GM18508 (cell line): Measurements from ENCODE around the gene RALGDS.
"Not testable (repeated sequence)": the region's sequence is repeated elsewhere in the genome, so short reads cannot be mapped to it uniquely, and the experiment has no call there.

ENCODE experiments used
- ATAC-seq: cut with Tn5 transposase; IDR thresholded peaks from one replicate; pipeline ENCODE4 v1.9.1; 2021; ENCODE audit warnings: moderate number of reproducible peaks; ENCODE audit not compliant: insufficient read depth, unreplicated experiment

RALGDS gene

DNA sequence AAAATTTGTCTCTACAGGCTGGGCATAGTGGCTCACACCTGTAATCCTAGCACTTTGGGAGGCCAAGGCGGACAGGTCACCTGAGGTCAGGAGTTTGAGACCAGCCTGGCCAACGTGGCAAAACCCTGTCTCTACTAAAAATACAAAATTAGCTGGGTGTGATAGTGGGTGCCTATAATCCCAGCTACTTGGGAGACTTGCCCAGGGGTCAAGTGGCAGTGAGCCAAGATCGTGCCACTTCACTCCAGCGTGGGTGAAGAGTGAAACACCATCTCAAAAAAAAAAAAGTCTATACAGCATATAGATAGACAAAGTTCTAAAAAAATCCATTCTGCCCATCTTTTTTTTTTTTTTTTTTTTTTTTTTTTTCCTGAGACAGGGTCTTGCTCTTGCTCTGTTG is 26.7 kb downstream of the RALGDS start:
- ATAC-seq, result not testable (repeated sequence)

DNA sequence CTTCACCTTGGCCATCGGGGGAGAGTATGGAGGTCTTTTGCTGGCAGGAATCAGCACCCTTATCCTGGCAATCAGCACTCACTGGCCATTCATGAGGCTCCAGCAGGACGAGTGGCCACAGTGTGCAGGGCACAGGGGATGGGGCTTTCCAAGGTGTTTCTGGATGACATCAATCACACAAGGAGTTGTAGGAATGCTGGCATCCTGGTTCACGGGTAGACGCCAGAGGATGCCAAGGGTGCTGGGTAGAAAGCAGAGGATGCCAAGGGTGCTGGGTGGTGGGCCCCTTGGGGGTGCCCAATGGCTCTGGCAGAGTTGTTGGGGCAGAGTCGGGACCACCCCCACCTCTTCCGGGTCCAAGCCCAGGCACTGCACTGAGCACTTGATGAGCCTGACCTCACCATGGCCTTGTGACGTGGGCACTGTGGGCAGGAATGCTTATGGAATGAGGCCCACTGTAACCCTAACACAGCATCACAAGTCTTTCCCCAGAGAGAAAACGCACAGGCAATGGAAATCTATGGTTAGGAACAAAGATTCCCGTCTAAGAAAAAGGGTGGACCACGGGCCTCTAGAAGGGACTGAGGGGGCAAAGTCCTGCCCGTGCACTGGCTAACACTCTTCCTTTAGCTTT is 30.2 kb downstream of the RALGDS start:
- no peak for ATAC-seq

DNA sequence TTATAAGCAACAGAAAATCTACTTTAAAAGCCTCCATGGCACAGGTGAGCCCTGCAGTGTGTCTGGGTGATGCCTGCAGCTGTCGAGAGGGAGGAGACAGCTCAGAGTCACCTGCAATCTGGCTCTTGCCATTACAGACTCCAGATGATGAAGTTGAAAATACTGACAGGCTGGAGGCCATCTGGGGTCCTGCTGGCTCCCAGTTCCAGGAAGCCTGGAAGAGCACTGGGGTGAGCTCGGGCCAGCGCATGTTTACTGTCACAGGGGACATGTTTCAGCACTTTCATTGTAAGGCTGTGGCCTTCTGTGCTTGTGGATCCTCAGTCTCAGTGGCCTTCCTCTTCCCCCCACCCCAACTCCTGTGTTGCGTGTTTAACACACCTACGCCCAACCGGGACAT is 30.9 kb downstream of the RALGDS start:
- no peak for ATAC-seq

- no peak for ATAC-seq
Measured at GRCh38 chr9:133089271-133089671, 31.8 kb downstream of the RALGDS start.

DNA sequence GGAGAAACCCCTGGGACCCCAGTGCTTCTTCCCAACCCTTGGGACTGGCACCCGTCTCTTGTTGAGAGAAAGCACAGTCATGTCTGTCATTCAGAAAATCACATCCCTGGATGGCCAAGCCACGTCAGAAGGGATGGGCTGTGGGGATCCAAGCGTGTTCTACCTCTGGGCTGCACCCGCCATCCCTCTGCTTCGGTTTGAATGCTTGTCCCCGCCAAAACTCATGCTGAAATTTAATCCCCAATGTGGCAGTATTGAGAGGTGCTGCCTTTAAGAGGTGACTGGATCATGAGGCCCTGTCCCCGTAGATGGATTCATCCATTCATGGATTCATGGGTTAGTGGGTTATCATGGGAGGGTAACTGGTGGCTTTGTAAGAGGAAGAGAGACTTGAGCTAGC is 32.3 kb downstream of the RALGDS start:
- no peak for ATAC-seq

DNA sequence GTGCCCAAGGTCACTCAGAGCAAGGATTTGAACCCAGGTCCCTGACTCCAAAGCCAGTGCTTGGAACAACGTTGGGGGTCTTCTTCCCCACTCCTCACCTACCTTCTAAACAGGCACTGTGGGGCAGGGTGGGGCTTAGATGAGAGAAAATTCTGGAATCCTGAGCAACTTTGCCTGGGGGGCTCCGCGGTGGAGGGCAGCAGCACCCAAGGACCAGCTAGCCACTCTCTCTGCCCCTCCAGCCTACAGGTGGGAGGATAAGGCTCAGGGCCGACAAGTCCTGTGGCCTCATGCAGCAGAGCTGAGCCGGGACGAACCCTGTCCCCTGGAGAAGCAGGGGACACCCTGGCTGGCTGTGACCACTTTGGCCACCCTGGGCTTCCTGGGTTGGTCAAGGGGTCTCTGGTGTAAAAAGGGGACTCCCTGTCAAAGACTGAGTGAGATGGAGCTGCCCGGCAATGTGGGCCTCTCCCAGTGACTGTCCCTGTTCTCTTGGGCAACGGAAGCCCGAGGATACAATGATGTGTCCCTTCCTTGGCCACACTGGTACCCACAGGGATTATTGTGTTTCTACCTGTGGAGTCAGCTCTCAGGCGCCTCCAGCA is 32.8 kb downstream of the RALGDS start:
- ATAC-seq, result no peak

- ATAC-seq, result no peak
Measured at GRCh38 chr9:133087429-133088145, 33.5 kb downstream of the RALGDS start.

DNA sequence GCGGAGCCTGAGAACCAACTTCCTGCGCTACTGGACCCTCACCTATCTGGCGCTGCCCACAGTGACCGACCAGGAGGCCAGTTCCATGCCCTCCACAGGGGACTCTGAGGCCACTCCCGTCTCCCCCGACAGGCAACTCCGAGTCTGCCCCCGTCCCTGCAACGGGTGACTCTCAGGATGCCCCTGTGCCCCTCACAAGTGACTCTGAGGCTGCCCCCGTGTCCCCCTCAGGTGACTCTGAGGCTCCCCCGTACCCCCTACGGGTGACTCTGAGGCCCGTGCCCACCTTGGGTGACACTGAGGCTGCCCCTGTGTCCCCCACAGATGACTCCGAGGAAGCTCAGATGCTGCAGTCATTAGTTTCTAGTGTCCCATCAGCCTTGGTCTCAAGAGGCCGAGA is 34.1 kb downstream of the RALGDS start:
- ATAC-seq, result no peak

DNA sequence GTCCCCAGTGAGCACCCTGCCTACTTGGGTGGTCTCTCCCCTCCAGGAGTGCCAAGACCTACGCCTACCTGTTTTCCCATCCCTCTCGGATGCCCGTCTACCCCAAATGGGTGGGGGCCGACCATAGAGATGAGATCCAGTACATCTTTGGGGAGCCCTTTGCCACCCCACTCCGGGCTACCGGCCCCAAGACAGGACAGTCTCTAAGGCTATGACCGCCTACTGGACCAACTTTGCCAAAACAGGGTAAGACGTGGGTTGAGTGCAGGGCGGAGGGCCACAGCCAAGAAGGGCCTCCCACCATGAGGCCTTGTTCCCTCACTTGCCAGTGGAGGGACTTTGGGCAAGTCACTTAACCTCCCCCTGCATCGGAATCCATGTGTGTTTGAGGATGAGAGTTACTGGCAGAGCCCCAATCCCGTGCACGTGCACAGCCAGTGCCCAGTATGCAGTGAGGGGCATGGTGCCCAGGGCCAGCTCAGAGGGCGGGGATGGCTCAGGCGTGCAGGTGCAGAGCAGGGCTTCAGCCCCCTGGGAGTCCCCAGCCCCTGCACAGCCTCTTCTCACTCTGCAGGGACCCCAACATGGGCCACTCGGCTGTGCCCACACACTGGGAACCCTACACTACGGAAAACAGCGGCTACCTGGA is 34.7 kb downstream of the RALGDS start:
- ATAC-seq, result not testable (repeated sequence)

DNA sequence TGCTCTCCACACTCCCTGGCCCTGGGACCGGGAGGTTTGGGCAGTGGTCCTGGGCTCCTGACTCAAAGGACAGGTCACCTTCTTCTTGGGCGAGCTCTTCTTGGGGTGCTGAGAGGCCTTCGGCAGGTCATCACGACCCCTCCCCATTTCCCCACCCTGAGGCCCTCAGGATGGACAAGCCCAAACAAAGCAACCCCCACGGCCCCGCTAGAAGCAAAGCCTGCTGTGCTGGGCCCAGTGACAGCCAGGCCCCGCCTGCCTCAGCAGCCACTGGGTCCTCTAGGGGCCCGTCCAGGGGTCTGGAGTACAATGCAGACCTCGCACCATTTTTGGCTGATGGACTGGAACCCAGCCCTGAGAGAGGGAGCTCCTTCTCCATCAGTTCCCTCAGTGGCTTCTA is 37.4 kb downstream of the RALGDS start:
- ATAC-seq, result not testable (repeated sequence)

DNA sequence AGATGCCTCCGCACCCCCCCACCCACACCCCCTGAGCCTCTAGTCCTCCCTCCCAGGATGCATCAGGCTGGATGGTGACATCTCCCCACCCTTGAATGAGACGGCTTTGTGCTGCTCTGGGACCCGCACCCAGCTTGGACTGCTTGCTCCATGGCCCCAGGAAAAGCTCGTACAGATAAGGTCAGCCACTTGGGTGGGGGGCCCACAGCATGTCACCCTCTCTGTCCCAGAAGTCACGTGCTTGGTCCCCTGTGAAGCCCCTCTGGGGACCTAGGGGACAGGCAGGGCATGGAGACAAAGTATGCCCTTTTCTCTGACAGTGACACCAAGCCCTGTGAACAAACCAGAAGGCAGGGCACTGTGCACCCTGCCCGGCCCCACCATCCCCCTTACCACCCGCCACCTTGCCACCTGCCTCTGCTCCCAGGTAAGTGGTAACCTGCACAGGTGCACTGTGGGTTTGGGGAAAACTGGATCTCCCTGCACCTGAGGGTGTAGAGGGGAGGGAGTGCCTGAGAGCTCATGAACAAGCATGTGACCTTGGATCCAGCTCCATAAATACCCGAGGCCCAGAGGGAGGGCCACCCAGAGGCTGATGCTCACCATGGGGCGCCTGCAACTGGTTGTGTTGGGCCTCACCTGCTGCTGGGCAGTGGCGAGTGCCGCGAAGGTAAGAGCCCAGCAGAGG is 38.9 kb downstream of the RALGDS start:
- not testable (repeated sequence) for ATAC-seq

GRCh38 chr9:133080786-133081779 is 40.0 kb downstream of the RALGDS start:
- ATAC-seq, result not testable (repeated sequence)

GRCh38 chr9:133080161-133080560 is 40.9 kb downstream of the RALGDS start:
- ATAC-seq, result no peak

DNA sequence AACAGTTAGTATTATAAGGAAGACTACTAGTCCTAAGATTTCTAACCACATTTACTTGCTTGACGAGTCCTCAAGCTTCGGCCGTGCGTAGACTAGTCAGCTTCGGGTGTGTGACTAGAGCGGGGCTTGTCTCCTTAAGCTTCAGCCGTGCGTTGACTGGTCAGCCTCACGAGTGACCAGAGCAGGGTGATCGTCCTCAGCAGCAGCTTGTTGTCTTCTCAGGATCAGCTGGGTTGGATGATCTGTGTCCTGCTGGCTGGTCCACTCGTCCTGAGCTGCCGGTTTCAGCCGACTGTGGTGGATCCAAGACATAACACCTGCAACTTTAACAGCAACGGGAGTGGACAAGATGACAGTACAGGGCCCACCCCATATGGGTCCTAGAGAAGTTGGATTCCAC is 42.6 kb downstream of the RALGDS start:
- no peak for ATAC-seq

GRCh38 chr9:133076691-133077090 is 44.3 kb downstream of the RALGDS start:
- no peak for ATAC-seq

GRCh38 chr9:133075925-133076630 is 45.0 kb downstream of the RALGDS start:
- no peak for ATAC-seq

DNA sequence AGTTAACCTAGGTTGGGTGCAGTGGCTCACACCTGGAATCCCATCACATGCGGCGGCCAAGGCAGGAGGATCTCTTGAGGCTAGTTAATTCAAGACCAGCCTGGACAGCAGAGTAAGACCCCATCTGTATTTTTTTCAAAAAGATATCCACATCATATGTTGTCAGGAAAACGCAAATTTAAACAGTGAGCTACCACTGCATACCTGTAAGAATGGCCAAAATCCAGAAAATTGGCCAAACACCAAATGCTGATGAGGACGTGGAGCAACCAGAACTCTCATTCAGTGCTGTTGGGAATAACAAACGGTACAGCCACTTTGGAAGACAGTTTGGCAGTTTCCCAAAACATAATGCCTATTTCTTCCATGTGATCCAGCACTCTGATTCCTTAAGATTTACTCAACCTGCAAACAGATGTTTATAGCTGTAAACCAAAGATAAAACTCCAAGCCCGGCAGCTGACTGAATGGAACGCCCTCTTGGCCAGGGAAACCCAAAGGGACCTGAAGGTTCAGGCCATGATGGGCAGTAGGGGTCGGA is 46.9 kb downstream of the RALGDS start:
- ATAC-seq, result no peak
